GM23248 (cell line): Measurements from ENCODE around the gene ACVR2B.

ENCODE experiments used
- EZH2 ChIP-seq: fragments of 200-600 bp; sonication (generic); IDR thresholded peaks from 2 replicates; pipeline ENCODE4 v1.6.1; 2018; ENCODE audit warnings: antibody characterized with exemption, mild to moderate bottlenecking; ENCODE audit not compliant: insufficient read depth, poor library complexity, severe bottlenecking
- EZH2phosphoT487 ChIP-seq: fragments of 200-600 bp; sonication (generic); IDR thresholded peaks from 2 replicates; pipeline ENCODE4 v1.6.1; 2018; ENCODE audit warnings: antibody characterized with exemption, moderate library complexity, mild to moderate bottlenecking, low read depth; ENCODE audit not compliant: insufficient read depth

DNA sequence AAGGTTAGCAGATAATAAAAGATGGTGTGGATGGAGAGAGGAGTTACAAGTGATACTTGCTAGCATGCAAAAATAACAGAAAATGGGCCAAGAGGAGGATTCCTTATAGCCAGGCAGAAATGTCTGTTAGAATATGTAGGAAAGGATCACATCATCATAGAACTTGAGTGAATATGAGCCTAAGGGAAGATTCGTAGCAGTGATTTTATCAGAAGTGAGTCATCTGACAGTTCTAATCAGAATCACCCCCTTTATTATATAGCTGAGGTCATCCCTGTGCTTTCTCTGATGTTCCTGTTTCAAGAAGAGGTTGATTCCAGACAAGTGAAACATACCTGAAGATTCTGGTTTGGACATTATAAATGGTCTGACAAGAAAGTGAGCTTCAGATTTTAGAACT lies 65.3 kb downstream of the ACVR2B start:
- TF ChIP-seq EZH2 (no peak), EZH2phosphoT487 (no peak)
